Measurements from ENCODE around the gene ZEB1.

Gene ZEB1

DNA sequence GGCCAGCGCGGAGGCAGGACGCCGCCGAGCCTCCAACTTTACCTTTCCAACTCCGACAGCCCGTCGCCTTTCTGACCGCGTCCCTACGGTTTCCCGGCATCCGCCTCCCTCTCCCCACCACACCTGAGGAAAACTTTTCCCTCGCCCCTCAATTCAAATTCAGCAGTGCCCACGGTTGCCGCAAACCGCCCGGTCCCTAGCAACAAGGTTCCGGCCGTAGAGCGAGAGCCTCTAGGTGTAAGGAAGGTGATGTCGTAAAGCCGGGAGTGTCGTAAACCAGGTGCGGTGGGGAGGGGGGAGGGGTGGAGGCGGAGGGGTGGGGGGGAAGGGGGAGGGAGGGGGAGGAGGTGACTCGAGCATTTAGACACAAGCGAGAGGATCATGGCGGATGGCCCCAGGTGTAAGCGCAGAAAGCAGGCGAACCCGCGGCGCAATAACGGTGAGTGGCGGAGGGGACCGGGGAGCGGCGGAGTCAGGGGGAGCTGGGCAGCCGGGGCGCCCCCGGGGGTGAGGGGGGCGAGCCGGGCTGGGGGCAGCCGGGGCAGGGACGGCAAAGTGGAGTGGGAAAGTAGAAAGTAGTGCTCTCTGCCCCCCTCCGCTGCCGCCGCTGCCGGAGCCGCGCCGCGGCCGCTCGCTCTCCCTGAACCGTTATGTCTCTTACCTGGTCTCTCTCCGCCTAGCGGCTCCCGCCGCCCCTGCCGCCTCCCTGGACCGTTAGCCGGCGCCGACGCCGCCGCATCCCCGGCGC is at the start of gene ZEB1:
TSS of gene ZEB1 (plus strand) at position 363 of the 748 bp plus-strand sequence. CDS start at position 382, 19 bp downstream.
- H3K27ac ChIP-seq, result peak within 1 kb of the TSS; percentile 84 to 99 (median 96)

DNA sequence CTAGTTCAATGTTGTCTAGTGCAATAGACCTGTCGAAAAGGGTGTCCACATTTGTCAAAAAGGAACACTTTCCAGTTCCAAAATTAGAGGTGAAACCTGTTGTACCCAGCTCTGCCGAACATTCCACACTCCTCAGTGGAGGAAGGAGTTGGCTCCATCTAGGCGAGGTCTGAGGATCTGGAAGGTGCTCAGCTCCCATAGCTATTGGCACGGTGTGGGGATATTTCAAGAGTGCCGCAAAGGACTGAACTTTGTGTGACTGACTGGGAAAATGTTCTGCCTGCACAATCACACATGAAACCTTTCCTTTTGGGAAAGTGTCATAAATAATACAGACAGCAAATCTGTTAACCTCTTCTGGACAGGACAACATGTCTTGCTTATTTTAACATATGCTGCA is 48.1 kb upstream of the ZEB1 start:
- Histone ChIP-seq H3K27ac (no peak overlapping the region), H3K4me3 (no peak overlapping the region)

More for the DNA sequence above, at the start of gene ZEB1:
- H3K4me3 ChIP-seq, result peak within 1 kb of the TSS; percentile 65 to 95 (median 87)

DNA sequence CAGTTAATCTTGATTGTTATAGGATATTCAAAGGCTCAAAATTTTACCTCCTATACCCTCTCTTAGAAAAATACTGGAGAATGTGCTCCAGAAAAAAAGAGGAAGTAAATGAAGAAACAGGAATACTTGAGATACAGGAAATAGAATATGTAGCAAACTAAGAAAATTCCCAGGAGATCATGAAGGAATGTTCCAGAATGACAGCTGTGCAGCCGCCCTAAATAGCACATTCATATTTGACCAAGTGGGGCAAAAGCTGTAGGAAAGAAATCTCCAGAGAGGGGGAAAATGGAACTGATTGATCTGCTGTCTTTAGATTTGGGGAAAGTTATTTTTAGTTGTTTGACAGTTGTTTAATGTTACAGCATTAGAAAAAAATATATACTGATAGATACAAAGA is 46.2 kb upstream of the ZEB1 start:
- Histone ChIP-seq H3K4me3 (no peak overlapping the region), H3K27ac (no peak overlapping the region)

DNA sequence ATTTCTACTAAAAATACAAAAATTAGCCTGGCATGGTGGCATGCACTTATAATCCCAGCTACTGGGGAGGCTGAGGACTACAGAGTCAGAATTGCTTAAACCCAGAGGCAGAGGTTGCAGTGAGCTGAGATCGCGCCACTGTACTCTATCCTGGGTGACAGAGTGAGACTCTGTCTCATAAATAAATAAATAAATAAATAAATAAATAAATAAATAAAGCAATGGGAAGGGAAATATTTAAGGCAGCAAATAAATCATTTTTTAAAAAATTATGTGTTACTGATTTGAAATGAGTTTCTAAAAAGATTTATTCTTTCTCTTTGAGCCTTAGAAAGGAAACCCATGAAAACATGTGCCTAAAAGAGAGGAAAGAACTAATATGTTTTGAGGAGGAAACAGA is 45.2 kb upstream of the ZEB1 start:
- Histone ChIP-seq H3K4me3 (no peak overlapping the region), H3K27ac (no peak overlapping the region)

DNA sequence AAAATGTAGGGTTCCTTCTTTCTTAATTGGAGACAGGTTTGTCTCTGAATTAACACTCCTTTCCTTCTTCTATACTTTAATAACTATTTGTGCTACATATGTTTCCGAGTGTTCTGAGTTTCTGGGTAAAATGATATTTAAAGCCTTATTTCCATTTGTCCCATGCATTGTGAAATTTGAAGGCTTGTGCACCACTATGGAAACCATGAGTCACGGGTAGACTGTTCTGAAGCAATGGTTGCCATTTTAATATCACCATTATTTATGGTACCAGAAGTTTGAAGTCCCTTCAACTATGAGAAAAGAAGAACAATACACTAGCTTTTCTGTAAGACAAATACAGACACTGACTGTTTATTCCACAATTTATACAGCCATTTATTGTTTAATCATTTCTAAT is 44.7 kb upstream of the ZEB1 start:
- H3K4me3 ChIP-seq, result no peak overlapping the region
- H3K27ac ChIP-seq, result no peak overlapping the region

DNA sequence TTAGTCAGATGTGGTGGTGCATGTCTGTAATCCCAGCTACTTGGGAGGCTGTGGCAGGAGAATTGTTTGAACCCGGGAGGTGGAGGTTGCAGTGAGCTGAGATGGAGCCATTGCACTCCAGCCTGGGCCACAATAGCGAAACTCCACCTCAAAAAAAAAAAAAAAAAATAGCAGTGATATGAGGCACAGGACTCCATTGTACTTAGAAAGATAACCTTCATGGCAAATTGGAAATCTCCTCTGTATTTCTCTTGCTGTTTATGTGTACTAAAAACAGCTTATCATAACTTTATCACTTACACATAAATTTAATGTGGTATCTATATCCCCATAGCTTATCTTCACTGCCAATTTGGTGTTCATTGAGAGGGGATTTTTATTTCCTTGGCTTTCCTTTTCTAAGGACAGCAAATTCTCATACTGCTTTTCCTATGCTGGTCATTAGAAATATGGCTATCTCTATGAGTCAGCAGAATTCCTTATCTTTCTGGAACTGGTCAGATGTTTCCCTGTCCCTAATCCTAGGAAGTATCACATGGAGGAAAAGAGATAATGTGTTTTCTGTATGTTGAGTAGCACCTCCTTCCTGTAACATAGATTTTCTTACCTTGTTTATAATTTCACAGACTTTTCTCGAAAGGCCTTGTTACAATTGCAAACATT is 40.6 kb upstream of the ZEB1 start:
- Histone ChIP-seq H3K4me3 (no peak overlapping the region), H3K27ac (no peak overlapping the region)

DNA sequence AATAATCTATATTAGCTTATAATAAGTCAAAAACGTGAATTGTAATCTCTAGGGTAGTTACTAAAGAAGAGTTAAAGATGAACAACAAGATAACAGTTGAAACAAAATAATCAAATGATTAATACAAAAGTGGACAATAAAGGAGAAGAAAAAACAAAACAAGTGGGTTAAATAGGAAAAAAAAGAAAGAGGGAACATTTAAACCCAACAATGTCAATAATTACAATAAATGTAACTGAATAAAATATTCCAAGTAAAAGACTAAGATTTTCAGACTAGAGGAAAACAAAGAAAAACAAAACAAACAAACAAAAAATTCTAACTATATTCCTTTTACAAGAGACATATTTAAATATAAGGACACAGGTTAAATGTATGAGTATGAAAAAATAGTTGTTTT is 38.0 kb upstream of the ZEB1 start:
- Histone ChIP-seq H3K4me3 (no peak overlapping the region), H3K27ac (no peak overlapping the region)

DNA sequence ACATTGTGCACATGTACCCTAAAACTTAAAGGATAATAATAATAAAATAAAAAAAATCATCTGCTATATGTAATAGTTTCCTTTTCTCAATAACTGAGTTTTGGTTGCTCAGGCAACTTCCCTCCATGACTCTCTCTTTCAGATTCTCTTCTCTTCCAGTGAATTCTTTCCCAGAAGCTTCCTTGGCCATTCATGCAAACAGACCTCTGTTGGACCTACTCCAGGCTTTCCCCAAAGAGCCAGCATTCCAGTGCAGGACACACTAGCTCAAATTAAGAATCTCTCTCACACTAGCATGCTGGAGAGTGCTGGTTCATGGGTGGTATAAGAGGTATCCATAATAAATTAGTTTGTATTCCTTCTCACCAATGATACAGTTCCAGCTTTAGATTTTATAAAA is 31.0 kb upstream of the ZEB1 start:
- no peak overlapping the region for H3K4me3 ChIP-seq

DNA sequence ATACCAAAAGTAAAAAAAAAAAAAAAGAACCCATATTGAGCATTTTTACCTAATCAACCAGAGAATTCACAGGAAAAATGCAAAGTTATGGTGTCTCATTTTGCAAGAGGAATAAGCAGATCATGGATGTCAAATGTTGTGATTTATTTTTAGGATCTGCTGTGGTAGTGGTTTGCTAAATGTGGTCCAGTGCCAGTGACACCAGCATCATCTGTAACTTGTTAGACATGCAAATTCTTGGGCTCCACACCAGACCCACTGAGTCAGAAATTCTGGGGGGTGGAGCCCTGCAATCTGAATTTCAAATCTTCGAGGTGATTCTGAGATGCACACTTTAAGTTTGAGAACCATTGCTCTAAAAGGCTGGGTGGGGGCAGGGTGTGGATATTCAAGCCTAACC is 30.1 kb upstream of the ZEB1 start:
- H3K4me3 ChIP-seq, result no peak overlapping the region
- H3K27ac ChIP-seq, result no peak overlapping the region

More for the DNA sequence above, 31.0 kb upstream of the ZEB1 start:
- H3K27ac ChIP-seq, result no peak overlapping the region

DNA sequence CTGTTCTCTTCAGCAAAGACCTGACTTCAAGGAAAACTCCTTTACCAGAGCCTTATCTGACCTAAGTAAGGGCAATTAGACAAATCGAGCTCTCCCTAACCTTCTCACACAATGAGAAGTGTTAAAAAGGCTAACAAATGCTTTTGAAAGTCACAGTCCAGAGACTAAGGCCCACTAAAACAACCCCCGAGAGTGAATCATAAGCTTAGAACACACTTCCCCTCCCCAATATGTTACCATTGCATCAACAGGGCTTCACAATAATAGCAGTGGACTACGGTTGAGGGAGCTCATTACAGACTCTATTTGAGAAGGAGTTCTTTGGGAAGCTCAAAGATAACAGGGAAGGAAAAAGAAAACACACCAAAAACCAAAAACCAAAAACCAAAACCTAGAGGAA is 28.6 kb upstream of the ZEB1 start:
- no peak overlapping the region for H3K4me3 ChIP-seq
- peak overlapping the region in 1 of 21 experiments; percentile 3 for H3K27ac ChIP-seq

DNA sequence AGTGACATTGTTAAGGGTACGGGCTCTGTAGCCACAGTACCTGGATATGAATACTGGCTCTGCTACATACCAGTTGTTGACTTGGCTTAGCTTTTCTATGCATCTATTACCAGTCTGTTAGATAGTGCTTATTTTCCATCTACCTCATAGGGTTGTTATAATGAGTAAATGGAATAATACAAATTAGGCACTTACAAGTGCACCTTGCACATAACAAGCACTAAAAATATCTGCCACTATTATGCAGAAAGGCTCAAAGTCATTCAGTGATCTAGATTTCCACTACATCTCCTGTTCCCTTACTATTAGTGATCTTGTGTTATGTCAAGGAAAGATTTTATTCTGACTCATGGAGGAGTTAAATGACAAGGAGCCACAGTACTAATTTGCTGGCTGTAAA is 27.9 kb upstream of the ZEB1 start:
- H3K4me3 ChIP-seq, result no peak overlapping the region
- no peak overlapping the region for H3K27ac ChIP-seq

DNA sequence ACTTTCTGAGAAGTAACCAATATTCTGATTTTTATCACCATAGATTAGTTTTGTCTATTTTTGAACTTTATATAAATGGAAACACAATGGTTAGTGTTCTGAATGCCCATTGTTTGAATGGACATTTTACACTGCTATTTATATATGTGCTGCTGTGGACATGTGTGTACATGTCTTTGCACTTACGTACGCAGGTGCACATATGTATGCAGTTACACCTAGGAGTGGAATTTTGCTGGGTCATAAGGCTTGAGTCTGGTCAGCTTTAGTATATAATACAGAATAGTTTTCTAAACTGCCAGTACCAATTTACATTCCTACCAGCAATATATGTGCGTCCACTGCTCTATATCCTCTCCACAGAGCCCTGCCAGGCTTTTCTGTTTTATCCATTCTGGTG is 24.5 kb upstream of the ZEB1 start:
- Histone ChIP-seq H3K27ac (no peak overlapping the region), H3K4me3 (no peak overlapping the region)

DNA sequence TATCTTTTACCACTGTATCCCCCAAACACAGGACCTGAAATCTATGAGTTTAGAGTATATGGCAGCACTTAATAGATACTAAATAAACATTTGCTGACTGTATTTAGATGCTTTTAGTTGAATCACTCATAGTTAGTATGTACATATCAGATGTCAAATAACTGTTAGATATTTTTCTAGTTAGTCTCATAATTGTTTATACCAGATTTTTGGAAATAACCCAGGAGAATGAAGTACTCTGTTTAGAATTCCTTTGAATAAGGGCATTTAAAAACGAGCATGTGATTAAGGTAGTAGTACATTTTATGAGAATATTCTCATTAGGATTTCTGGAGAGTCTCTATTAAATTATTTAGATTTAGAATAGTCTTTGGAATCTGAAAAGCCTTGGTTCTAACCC is 22.3 kb upstream of the ZEB1 start:
- H3K27ac ChIP-seq, result no peak overlapping the region
- H3K4me3 ChIP-seq, result no peak overlapping the region

DNA sequence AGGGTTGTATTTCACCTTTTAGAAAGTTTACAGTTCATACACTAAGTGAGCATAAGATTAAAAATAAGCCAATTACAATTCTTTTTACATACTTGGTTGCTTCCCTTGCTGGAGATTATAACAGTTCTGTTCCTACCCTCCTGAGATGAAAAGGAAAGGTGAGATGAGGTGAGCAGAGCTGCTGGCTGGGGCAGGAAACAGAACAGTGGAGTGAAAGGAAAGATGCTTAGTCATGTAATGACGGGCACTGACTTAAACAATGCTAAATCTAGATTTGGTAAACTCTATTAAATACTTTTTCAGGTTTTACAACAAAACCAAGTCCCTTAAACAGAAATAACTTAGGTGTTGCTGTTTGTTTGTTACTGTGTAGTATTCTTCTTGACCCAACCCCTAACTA is 19.9 kb upstream of the ZEB1 start:
- Histone ChIP-seq H3K4me3 (no peak overlapping the region), H3K27ac (no peak overlapping the region)

DNA sequence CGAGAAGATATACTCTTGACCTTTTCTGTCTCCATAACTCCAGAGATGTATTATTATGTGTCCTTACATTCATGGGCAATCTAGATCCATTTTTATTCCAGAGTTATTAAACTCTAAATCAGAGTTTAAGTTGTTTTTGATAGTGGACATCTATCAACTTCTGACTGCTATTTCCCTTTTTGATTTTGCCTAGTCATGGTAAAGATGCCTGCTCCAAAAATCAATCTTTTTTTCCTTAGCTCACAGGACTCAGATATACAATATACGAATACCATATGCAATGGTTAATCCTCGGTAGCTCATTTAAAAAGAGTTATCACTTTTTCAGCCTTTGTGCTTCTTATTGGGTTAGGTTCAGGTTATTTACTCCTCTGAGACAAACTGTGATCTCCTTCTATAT is 15.8 kb upstream of the ZEB1 start:
- Histone ChIP-seq H3K27ac (no peak overlapping the region), H3K4me3 (no peak overlapping the region)

DNA sequence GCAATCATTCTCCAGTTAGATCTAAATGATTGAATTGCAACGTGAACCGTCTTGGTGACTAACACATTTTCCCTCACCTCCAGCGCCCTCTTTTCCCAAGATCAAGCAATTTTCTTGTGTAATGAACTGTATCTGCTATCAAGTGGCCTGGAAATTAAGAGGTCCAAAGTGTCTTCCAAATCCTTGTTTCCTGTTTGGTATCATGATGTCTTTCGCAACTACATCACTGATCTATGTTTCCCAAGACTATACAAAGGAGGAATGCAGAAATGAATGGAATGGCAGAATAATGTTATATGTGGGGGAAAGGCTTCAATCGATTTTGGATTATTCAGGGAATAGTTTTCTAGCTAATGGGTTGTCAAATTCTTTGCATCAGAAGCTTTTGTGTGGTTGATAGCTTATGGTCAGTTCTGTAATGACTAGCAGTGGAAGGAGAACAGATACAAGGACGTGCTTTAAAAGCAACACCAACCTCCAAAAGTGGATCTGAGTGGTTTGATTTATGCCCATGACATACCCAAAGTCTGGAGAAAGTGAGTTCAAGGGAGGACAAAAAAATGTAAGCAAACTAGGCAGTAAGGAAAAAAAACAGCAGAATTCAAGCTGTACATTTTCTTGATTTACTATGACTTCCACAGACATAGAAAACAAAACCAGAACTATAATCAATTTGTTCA is 14.6 kb upstream of the ZEB1 start:
- Histone ChIP-seq H3K27ac (no peak overlapping the region), H3K4me3 (no peak overlapping the region)

DNA sequence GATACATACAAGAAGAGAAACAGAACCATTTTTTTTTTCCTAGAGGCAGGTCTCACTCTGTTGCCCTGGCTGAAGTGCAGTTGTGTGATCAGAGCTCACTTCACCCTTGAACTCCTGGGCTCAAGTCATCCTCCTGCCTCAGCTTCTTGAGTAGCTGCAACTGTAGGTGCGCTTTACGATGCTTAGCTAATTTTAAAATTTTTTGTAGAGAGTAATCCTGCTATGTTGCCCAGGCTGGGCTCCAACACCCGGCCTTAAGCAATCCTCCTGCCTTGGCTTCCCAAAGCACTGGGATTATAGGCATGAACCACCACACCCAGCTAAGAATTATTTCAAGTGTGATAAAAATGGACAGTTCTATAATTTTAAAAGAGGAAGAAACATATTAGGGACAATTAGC is 5.6 kb upstream of the ZEB1 start:
- H3K27ac ChIP-seq, result no peak overlapping the region
- H3K4me3 ChIP-seq, result no peak overlapping the region

DNA sequence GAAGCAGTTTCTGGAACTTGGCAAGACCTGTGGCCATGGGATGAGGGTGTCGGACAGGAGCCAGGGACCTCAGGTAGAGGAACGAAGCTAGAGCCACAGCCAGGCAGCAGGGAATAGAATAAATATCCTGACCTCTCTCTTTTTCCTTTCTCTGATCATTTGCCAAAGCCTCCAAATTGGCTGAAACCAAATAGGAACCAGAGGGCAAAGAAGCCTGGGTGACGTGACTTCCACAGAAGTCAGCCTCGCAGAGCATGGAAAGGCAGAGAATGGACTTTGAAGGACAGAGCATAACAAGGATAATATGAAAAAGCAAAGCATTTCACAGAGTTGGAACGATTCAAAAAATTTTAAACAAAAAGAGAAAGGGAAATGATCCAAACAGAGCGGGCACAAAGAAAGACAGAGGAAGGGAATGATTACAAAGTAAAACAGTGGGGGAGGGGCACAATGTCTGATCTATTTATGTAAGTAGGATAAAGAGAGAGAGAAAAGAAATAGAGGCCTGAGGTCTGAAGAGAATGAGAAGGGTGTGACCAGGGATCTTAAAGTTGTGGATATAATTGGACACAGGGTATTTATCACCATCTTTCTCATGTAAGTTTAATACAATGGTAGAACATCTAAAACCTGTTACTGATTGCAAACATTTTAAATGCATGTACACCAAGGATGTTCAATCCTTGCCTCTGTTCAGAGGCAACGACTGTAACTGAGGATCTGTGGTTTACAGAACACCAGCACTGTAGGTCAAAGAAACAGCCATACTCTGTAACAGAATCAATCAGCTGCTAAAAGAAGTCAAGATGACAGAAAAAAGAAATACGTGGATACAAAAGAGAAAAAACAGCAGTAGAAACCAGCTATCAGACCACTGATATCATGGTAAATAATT is 4.5 kb upstream of the ZEB1 start:
- Histone ChIP-seq H3K4me3 (no peak overlapping the region), H3K27ac (peak overlapping the region in 4 of 21 experiments; percentile 2 to 42 (median 16))

DNA sequence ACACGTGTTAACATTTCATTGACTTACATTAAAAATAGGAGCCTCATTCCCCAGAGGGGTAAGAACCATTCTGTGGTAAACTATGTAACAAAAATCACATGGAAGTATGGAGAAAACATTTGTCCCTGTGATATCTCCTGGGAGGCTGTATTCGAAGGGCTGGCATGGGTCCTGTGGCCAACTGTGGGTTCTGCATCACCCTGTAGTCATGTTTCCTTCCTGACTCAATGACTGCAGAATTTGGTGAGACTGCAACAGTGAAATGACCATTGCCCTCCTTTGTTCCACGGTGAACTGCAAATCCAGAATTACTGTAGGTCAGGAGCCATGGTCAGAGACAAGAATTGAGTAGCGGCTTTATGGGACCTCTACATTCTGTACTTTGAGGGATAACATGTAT is 3.6 kb upstream of the ZEB1 start:
- peak overlapping the region in 2 of 21 experiments; percentile 2 to 20 for H3K27ac ChIP-seq
- H3K4me3 ChIP-seq, result no peak overlapping the region

DNA sequence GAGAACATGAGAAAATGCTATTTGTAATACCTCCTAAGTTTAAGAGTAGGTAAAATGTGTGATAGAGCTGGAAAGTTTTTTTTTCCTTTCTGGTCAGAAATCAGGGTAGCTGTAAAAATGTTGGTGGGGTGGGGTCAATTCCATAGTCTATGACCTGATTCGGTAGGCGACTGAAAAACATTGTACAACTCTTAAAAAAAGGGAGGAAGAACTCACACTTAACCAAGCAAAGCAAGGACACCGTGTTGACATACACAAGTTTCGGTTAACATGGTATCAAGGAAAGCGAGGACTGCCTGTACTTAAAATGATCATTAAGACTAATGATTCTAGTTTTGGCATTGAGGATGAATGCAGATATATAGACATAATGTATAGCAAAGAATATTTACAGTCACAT is 1.8 kb upstream of the ZEB1 start:
- no peak overlapping the region for H3K4me3 ChIP-seq
- peak overlapping the region in 1 of 21 experiments; percentile 97 for H3K27ac ChIP-seq

Data from skin epidermis (tissue), 12 donors.